GM18519 (cell line): ENCODE data around the gene PPP1R3G.
"Not testable (repeated sequence)": the region's sequence is repeated elsewhere in the genome, so short reads cannot be mapped to it uniquely, and the experiment has no call there.

Source experiments
- ATAC-seq: cut with Tn5 transposase; IDR thresholded peaks from one replicate; pipeline ENCODE4 v1.9.1; 2021; ENCODE audit warnings: mild to moderate bottlenecking, moderate library complexity; ENCODE audit not compliant: unreplicated experiment, low FRiP score

Gene PPP1R3G

DNA sequence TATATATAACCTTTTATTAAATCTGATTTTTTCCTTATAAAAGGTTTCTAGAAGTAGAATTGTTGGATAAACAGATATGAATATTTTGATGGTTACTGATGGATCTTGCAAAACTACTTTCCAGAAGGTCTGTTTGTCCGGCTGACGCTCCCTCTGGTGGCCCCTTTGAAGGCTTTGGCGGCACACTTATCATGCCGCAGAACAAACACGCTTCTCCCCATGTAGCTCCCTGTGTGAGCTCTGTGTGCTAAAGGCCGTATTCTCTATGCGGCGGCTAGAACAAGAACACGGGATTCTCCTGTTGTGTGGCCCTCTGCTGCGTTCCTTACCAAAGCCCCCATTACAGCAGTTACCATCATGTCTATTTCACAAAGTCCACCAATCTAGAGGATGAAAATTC lies 30.0 kb downstream of the PPP1R3G start:
- no peak for ATAC-seq

DNA sequence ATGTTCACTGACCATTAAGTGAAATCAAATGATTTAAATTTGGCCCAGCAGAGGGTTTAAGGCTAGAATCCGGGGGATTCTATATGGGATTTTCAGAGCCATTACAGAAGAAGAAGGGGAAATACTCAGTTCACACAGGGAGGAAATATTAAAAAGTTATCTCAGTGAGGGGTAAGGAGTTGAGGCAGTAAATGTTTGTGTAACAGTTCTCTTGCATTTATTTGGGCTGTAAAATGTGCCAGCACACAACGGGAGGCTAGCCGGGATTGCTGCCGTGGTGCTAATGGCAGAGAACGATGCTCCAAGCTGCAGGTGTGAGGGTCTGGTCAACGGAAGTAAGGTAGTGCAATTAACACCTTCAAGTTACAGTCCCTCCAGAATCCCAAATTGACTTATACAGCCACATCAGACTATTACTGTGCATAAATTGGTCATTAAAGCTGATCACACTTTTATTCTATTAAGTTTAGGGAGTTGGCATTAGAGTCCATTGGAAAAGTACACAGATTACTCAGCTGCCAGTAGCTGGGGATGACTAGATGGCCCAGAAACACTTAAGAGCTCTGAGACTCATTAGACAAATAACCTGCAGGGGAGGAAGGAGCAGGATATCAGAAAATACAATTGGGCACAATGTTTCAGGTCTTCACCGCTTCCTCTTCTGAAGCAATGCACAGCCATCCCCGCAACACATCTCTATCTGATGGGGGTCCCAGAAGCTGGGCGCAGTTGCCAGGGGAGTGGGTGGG lies 31.3 kb downstream of the PPP1R3G start:
- no peak for ATAC-seq

DNA sequence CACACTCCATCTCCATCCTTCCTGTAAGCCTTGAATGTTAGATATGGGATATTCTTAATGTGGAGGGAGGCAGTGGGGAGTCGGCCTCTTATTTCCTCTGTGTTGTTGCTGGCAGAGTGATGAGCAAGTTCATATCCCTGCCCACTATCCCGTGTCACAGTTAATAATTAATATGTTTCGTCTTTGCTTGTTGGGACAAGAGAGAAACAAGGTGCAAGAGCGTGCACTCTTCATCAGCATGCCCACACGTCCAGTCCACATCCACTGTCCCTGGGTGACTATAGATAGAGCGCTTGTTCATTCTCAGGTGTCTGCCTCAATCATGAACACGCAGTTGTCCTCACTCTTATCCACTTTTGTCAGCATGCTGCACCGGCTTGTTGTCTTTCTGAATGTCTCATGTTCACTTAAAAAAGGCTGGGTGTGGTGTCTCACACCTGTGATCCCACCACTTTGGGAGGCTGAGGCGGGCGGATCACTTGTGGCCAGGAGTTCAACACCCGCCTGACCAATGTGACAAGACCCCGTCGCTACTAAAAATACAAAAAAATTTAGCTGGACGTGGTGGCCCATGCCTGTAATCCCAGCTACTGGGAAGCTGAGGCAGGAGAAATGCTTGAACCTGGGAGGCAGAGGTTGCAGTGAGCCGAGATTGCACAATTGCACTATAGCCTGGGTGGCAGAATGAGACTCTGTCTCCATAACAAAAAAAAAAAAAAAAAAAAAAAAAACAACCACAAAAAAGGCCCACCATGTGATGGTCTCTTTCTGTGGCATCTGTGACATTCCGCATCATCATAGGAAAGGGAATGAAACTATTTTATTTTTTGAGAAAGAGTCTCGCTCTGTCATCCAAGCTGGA lies 34.2 kb downstream of the PPP1R3G start:
- no peak for ATAC-seq

DNA sequence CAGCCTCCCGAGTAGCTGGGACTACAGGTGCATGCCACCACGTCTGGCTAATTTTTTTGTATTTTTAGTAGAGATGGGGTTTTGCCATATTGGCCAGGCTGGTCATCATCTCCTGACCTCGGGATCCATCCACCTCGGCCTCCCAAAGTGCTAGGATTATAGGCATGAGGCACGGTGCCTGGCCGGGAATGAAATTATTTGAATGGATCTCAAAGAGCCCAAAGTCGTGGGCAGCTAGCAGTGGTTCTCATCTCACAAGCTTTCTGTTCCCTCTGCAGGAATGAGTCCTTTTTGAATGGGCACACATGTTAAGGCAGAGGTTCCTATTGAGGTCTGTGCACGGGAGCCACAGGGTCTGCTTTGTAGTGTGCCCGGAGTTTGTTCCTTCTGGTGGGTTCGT lies 34.9 kb downstream of the PPP1R3G start:
- no peak for ATAC-seq

DNA sequence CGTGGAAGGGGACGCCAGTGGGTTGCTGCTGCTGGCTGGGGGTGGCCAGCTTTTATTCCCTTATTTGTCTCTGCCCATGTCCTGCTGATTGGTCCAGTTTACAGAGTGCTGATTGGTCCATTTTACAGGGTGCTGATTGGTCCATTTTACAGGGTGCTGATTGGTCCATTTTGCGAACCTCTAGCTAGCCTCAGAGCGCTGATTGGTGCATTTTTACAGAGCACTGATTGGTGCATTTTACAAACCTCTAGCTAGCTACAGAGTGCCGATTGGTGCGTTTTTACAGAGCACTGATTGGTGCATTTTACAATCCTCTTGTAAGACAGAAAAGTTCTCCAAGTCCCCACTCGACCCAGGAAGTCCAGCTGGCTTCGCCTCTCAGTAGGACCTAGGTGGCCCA lies 35.4 kb downstream of the PPP1R3G start:
- not testable (repeated sequence) for ATAC-seq

DNA sequence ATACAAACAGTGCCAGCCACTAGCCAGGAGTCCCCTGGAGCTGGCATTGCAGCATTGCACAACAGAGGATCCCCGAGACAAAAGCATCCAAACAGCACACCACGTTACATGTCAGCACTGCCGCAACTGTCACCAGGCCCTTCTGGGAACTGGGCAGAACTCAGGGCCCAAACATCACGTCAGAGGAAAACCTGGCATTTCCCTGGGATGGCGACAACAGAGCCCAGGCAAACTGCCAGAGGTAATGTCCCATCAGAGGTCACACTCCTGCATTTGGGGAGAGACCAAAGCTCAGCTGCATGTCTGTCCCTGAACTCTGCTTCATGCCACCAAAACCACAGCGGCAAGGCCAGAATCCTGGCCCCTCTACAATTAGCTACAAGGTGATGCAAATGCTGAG lies 36.3 kb downstream of the PPP1R3G start:
- ATAC-seq = no peak

DNA sequence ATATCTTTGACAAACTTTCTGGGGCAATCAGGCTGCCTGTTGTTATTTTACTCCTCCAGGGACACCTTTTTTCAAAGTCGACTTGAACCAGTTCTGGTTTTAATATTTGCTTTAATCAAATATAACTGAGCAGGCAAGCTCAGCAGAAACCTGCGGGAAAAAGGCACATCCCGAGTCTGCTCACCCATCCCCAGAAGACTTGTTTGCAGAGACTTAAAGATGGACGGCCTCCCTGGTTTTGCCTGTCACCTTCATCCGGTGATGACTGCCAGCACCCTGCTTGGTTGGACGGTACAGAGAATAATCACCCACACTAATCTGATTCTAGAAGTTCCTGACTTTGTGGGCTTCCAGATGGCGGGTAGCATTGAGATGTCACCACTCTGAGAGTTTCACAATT lies 36.8 kb downstream of the PPP1R3G start:
- no peak for ATAC-seq

DNA sequence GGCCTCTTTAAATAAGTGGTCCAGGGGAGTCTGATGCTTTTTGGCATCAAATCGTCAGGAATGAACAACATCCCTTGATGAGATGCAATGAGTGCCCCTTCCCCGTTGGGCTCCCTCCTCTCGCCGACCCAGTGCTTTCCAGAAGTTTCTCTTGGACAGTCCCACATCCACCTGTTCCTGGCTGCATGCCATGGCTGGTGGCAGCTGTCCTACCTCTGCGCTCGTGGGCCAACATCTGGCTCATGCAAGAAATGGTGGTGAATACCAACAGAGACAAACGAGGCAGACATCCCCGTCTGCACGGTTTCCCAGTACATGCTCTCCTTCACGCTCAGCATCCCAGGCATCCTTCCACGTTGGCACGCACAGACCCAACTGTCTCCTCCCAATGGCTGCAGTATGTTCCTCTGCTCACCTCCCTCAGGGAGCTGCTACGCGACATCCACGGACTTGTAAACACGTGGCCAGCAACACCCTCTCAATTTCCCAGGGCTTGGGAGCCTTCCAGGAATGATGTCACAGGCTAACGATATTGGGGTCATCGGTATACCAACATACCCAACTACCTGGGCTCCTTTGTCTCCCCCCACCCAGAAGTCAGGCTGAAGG lies 37.5 kb downstream of the PPP1R3G start:
- no peak for ATAC-seq

DNA sequence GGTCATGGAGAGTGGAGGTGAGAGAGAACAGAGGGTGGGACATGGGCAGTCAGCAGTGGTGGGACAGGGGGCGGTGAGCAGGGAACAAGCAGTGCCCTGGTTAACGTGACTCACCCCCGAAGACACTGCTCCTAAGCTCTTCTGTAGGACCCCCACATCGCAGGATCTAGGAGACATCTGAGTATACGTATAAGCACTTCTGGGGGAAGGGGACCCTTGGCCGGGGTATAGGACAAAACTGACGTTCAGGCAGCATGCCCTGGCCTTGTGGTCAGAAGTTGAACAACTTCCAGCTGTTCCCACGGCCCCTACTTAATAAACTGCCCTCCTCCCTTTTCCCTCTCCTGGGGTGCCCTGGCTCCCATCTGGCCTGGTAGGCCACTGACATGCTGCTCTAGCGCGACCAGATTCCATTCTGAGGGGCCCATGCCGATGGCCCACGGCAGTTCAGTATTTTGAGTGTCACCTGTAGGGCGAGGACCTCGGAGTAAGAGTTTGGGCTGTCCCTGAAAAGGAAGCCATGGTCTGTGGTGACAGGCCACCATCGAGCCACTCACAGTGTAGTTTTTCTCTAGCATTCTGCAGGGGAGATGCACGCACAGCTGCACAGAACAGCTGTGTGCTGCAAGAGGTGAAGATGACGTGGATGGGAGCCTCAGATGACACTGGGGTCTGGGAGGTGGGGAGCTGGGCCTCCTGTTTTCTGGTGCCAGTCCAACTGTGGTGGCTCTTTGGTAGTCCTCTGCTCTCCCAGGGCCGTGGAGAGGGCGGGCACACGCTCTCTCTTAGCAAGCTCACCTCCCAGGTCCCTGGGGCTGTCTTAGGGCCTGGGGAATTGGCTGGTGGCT lies 38.4 kb downstream of the PPP1R3G start:
- no peak for ATAC-seq

DNA sequence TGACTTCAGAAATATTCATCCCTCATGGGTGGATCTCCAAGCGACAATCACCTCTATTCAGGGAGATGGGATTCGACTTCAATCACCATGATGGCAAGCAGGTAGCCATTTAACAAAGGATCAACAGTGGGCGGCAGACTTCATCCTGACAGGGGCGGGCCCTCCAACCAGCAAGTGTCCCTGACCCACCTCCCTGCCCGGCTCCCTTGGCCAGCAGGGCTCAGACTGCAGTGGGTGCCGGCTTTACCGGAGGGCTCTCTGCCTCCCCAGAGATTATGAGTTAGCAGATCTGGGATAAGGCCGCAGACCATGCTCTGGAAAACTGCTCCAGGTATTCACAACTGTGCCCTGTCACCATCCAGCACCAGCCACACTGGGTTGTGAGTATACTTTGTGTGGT lies 39.4 kb downstream of the PPP1R3G start:
- no peak for ATAC-seq

DNA sequence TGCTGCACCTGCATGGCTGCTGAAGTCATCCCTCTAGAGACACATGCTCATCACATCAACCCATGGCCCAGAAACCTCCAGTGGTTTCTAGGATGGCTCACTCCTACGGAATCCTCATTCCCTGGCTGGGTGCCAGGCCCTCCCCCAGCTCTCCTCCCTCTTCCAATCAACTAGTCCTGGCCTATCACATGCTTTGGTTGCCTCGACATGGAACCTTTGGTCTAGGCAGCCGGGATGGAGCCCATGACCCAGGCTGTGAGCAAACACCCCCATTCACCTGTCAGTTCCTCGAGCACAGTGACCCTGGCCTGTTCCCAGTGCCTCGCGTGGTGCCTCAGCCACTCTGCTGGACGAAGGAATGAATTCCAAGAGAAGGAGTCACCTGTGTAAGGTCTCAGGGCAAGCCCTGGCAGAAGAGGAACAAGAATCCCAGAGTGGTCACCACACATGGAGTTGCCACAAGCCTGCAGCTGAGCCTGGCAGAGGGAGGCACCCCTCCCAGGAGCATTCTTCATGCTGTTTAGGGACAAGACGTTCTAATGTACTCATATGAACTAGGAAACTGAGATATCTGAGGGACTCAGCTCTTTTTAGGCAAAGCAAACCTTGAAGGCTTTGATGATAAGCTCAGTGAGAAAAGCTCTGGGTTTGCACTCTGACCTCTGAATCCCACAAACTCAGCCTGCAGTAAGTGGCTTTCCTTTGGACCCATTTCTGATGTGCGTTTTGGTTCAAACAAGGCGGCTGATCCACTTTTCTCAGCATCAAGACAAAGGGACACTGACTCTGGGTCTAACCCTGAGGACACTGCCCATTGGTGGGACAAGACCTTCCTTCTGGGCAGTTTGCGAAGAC lies 40.2 kb downstream of the PPP1R3G start:
- no peak for ATAC-seq

DNA sequence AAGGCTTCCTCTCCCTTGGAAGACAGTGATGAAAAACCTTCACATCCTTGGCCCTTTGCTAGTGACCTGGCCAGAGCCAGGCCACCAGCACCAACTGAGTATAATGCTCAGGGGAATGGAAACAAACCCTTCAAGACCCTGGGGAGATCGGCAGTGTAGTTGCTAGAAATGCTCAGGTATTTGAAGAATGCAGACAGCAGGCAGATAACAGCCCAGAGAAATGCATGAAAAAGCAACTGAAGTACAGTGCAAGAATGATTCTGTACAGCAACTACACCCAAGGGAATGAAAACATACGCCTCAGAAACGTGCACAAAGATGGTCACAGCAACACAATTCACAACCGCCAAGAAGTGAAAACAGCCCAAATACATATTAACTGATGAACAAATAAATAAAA lies 41.1 kb downstream of the PPP1R3G start:
- ATAC-seq = no peak

DNA sequence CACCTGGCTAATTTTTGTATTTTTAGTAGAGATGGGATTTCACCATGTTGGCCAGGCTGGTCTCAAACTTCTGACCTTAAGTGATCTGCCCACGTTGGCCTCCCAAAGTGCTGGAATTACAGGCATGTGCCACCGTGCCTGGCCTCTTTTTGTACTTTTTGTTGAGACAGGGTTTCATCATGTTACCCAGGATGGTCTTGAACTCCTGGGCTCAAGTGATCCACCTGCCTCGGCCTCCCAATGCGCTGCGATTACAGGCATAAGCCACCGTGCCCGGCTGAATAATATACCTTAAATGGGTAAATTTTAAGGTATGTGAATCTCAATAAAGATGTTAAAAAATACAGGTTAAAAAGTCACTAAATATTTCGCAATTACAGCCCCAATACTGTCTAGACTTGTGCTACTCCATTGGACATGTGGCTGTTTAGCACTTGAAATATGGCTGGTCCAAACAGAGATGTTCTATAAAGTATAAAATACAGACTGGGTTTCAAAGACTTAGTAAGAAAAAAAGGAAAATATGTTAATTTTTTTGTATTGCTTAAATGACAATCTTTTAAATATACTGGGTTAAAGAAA lies 42.1 kb downstream of the PPP1R3G start:
- ATAC-seq = no peak

DNA sequence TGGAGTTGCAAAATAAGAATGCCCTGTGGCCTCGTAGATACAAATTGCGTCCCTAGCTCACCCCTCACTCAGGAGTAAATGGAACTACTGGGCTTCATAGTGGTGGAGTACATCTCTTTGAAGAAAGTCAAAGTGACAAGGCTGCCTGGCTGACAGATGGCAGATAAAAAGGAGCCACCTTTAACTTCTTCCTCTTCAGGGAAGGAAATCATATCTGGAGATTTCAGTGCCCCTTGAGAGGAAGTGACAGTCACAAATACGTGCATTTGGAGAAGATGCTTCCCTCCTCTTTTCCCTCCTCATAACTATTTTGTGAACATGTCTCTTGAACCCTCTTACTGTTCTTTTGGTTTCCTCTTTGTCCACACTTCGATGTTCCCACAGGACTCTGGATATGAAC lies 43.2 kb downstream of the PPP1R3G start:
- no peak for ATAC-seq

DNA sequence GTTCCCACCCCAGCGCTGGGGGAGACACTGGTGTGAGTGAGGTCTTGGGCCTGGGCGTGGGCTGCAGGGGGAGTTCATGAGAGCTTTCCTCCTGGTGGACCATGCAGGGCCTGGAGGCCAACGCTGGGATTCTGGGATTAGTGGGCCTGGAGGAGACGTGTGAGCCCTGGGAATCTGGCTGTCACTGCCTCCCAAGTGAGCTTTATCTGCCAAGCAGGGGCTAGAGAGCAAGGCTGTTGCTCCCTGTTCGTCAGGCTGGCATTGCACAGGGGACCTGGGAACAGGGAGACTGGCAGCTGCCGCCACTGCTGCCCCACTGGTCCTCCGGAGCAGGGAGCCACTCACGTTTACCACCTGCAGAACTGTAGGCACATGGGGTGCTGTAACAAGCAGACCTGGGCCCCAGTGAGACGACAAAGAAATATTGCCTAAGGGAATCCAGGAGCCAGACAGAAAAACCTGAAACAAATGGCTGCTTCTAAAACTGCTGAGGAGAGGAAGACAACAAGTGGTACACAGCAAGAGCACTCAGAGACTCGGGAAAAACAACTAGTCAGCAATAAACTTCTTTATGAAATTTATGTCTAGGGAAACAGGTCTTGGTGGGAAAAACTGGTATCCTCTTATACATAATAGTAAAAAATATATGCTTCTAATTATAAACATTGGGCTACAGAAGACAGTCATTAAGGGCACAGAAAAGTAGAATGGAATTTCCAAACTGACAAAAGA lies 45.2 kb downstream of the PPP1R3G start:
- ATAC-seq = no peak

DNA sequence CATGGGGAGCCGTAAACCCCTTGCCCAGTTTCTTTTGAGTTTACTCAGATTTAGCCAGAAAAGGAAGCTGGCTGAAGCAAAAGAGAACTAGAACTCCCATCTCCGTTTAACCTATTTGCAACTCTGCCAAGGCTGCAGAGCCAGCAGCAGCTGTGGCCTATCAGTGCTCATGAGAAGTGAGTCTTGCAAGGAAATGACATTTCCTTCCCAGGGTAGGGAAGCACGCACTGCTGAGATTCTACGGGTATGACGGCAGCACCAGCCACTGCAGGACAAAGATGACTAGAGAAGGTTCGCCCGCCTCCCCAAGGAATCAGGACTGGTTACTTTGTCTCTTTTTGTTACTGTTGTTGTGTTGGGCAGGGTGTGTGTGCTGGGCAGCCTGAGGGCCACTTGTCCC lies 47.6 kb downstream of the PPP1R3G start:
- peak; percentile 85 for ATAC-seq

DNA sequence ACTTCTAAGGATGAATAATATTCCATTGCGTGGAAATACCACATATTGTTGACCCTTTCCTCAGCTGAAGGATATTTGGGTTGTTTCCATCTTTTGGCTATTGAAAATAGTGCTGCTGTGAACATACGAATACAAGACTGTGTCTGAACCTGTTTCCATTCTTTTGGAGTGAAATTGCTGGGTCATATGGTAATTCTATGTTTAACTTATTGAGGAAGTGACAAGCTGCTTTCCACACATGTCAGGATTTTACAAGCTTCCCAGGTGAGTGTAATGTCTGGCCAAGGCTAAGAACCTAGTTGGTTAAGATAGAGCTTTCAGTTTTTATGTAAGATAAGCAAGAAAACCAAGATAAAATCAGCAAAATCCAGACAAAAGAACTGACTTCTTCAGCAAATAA lies 48.8 kb downstream of the PPP1R3G start:
- ATAC-seq = no peak

DNA sequence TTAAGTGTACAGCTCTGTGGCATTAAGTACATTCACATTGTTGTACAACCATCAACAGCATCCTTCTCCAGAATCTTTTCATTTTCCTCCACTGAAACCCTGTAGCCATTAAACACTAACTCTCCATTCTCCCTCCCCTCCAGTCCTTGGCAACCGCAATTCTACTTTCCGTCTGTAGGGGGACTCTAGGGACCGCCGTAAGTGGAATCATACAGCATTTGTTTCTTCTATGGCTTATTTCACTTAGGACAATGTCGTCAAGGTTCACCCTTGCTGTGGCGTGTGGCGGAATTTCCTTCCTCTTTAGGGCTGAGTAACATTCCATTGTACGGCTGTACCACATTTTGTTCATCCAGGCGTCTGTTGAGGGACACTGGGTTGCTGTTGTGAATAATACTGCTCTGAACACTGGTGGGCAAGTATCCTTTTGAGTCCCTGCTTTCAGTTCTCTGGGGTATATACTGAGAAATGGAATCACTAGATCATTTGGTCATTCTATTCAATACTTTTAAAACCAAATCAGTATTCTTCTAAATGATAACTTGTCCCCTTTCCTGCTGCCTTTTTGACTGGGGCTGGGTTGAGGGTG lies 50.7 kb downstream of the PPP1R3G start:
- no peak for ATAC-seq
